Inflammatory macrophage treated with lipopolysaccharide for 1 hour (primary cell): ENCODE results near the gene NBEA.

ENCODE experiments used
- DNase-seq, 2 donors: peaks; one replicate each; pipeline ENCODE4 v3.0.0-alpha.2; 2020 to 2022

NBEA gene

GRCh38 chr13:35687336-35687735 lies 745.3 kb downstream of the NBEA start:
- no peak for DNase-seq

DNA sequence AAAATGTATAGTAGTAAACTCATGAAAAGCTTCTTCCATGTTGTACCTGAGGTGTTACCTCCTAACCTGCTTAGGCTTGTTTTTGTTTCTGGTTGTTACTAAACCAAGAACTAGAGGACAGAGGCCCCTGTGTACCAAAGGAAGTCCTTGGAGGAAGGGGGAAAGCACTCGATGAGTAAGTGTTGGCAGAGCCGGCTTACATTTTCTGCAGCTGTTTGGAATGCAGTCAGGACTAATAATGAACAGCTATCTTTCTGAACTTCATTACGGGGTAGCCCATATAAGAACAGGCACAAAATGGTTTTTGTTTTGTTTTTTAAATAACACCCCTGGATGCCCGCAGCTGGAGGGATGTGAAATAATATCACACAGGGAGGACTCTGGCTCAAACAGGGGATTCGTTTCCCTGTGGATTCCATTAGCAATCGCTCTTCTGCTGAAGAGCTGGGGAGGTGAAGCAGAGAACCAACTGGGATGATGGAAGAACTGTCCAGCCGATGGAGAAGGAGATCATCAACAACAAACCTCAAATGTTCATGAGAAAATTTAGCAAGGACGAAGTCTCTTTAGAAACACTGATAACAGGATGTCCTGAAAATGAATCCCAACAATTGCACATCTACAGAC lies 748.6 kb downstream of the NBEA start:
- no peak for DNase-seq

- DNase-seq: no peak
Observed at GRCh38 chr13:35693134-35693784, 751.2 kb downstream of the NBEA start.

DNA sequence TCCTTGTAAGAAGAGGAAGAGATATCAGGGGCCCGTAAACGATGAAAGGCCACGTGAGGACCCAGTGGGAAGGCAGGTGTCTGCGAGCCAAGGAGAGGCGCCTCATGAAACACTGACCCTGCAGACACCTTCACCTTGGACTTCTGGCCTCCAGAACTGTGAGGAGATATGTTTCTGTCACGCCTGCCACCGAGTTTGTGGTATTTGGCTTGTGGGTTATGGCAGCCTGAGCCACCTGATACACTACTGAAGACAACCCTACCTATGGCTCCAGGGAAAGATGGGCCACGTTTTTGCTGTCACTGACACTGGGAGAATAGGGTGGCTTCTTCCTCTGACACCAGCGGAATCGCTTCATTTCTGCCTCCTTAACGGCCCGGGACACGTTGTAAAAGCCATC lies 752.0 kb downstream of the NBEA start:
- no peak for DNase-seq

DNA sequence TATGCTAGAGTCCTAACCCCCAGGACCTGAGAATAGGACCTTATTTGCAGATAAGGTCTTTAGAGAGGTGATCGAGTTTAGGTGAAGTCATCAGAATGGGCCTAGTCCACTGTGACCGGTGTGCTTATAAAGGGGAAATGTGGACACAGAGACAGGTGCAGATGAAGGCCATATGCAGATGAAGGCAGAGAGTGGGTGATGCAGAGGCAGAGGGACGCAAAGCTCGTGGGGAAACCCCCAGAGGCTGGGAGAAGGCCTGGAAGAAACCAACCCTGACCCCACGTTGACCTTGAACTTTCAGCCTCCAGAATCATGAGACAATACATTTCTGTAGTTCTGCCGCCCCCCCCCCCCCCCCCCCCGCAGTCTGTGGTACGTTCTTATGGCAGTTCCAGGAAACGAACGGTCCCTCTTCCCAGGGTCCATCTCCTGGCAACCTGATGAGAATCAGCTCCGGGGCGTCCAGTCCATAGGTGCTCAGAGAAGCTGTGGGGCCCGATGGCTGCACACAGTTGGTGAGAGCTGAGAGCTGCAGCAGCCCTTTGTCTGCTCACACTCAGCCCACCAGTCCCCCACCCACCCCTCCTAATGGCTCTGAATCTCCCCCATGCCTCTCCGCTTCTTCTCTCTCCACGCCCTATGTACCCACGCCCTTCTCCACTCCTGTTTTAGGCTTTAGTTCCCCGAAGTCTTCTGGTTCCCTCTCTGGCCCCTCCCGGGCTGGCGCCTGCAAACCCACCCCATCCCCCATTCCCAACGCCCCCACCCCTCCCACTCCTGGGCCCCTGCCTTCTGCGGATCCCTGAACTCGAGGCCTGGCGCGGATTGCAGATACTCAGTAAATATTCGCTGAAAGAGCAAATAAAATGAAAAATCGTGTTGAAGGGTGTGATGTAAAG lies 752.7 kb downstream of the NBEA start:
- no peak for DNase-seq

- no peak for DNase-seq
Observed at GRCh38 chr13:35695448-35695770, 753.3 kb downstream of the NBEA start.

DNA sequence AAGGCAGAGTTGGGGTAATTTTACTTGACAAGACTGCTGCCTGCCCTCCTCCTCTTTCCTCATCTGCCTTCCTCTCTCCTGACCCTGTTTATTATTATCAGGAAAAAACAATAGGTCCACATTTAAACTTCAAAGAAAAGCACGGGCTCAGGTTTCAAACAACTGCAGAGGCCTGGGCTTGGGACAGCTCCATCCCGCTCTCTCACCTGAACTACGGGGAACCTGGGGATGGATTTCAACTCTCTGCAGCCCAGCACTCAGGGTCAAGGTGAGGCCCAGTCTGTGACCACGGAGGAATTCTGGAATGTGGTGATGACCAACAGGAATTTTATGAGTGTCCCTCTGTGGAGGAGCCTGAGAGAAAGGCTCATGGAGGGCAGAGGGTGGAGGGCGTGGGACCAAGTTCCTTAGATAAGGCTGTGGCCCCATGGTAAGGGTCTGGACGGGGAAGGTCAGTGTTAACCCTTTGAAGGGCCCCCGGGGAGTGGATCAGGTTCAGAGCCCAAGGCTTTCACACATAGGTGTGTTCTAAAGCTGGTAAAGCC lies 755.2 kb downstream of the NBEA start:
- DNase-seq: no peak

DNA sequence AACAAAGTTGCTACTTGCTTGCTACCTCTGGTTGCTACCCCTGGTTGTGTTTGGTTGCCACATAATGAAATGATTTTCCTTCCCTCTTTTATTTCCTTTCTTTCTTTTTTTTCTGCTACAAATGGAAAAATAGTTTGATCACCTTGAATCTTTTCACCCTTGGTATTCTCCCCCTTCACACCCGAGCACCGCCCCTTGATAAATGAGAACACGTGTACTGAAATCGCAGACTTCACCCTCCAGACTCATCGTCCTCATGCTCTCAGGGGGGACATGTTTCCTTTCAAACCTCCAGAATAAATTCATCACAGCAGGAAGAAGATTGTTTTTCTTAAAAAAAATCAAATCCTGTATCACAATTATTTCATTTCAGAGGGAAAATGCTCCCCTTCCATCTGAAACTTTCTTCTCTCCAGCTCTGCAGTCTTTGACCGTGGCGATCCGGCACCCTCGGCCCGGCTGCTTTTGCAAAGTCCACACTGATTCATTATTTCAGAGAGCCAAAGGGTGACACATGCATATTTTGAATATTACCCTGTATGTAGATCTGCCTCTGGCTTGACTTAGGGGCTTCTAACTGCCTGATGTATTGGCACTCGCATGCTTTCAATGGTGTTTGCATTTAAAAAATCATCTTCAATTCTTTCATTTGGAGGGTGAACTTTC lies 757.0 kb downstream of the NBEA start:
- DNase-seq: no peak

DNA sequence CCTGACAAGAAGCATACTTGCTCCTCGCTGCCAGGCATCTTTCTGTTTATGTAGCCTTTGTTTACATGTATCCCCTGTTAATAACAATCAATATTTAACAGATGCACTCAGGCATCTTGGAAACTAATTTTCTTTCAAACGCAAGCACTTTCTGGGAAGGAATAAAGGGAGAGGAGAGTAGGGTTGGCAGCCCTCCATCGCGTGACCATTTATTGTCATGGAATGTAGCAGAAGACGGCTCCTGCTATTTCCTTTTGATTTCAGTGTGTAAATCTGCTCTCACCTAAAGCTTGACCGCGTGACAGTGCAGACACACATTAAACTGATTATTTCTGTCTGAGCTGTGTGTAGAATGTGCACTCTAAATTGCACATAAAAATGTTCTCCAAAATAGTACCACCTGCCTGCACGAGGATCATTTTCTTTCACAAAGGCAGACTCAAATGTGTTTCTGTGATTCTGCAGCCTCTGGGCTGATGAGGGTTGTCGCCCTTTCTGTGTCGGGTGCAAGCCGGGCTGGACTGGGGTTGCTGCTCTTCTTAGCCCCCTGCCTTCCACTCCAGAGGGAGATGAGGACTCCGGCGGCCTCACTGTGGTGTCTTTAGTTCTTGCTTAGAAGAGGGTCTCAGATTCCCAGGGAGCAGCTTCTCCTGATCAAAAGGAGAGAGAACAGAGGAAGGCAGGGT lies 757.9 kb downstream of the NBEA start:
- no peak for DNase-seq

- DNase-seq: no peak
Observed at GRCh38 chr13:35700671-35701070, 758.6 kb downstream of the NBEA start.

GRCh38 chr13:35702316-35702715 lies 760.2 kb downstream of the NBEA start:
- DNase-seq: no peak

DNA sequence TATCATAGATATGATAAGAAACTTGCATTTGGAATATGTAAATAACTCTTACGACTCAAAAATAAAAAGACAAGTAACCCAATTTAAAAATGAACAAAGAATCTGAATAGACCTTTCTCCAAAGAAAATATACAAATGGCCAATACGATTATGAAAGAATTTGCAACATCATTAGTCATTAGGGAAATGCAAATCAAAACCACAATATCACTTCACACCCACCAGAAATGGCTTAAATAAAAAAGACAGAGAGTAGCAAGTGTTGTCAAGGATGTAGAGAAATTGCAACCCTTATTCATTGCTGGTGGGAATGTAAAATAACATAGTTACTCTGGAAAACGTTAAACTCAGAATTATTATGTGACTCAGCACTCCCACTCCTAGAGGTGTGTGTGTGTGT lies 761.0 kb downstream of the NBEA start:
- DNase-seq: no peak

- DNase-seq: no peak
Observed at GRCh38 chr13:35704331-35704730, 762.3 kb downstream of the NBEA start.

- no peak for DNase-seq
Observed at GRCh38 chr13:35706281-35706680, 764.2 kb downstream of the NBEA start.

GRCh38 chr13:35706721-35707120 lies 764.7 kb downstream of the NBEA start:
- no peak for DNase-seq

DNA sequence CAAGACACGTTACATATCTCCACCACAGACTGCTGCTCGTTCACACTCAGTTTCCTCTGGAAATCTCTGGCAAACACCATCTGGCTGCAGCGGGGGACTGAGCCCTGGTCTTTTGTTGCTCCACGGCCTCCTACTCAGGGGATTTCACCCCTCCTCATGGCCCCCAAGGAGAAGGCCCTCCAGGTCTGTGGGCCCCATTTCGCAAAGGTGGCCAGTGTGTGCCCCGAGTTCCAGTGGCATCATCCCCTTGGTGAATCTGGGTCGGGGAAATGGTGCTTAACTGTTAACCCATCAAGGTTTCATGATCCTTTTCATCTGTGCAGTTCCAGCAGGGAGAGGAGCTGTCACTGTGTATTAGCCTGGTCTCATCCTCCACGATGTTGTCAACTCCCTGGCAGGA lies 769.8 kb downstream of the NBEA start:
- DNase-seq: no peak

GRCh38 chr13:35712907-35713761 lies 771.1 kb downstream of the NBEA start:
- no peak for DNase-seq

DNA sequence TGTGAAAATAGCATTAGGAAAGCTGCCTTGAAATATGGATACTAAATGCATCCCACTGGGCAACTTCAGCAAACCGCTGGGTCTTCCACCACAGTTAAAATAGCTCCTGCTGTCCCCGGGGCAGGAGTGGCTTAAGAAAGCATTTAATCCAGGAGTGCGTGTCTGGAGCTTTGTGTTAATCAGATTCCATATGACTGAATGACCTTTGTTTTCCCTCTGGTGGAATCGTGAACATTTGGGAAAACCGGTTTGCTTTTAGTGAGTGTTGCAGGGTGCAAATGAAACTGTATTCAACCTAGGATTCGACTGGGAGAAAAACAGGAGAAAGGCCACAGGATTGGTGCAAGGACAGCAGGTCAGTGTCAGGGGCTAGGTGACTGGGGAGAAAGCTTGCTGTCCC lies 772.1 kb downstream of the NBEA start:
- DNase-seq: no peak

GRCh38 chr13:35714588-35715377 lies 772.7 kb downstream of the NBEA start:
- no peak for DNase-seq

DNA sequence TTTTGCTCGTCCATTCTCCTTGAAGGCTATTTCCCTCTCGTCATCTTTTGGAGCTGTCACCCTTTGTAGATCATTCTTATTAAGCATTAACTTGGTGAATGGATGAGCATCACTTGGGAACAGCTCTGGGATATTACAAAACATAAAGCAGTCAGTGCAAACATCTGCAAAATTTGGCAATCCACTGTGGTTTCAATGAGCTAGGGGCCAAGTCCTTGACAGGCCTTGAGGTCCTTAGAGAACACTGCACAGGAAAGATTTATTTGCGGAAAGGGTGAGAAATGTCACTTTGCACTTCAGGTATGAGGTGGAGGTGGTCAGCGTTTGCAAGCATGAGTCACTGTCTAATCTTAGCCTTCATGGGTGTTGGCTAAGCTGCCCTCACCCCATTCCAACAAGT lies 774.1 kb downstream of the NBEA start:
- no peak for DNase-seq

DNA sequence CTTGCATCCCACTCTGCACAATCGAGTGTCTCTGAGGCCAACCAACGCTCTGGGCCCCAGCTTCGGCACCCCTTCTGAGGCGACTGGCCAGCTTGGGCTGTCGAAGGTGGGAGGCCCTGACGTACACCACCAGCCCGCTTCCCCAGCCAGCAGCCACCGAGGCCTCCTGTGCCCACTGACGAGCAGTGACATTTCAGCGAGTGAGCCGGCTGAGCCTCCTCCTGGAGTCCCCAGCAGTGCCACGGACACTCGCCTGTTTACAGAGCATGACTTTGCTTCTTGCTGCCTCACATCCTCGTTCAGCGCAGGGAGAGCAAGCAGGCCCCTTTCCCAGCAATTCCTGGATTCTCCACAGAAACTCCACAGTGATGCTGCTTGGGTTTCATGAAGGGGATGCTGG lies 774.7 kb downstream of the NBEA start:
- no peak for DNase-seq
